Stimulated activated CD8-positive, alpha-beta memory T cell treated with anti-CD3 and anti-CD28 coated beads, Interleukin-7, amount 100 ng/mL, for 48 hours (primary cell): ENCODE measurements around the gene ACP2.
A peak's percentile ranks its signal among the peaks of the same experiment; 100 is the strongest.

Experiments used
- DNase-seq, 2 donors: peaks; one replicate each; pipeline ENCODE4 v3.0.0-alpha.2; 2020; ENCODE audit warnings: low read depth in 1 of 2; ENCODE audit errors: extremely low read depth in 1 of 2

The ACP2 gene, protein sequence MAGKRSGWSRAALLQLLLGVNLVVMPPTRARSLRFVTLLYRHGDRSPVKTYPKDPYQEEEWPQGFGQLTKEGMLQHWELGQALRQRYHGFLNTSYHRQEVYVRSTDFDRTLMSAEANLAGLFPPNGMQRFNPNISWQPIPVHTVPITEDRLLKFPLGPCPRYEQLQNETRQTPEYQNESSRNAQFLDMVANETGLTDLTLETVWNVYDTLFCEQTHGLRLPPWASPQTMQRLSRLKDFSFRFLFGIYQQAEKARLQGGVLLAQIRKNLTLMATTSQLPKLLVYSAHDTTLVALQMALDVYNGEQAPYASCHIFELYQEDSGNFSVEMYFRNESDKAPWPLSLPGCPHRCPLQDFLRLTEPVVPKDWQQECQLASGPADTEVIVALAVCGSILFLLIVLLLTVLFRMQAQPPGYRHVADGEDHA

DNA sequence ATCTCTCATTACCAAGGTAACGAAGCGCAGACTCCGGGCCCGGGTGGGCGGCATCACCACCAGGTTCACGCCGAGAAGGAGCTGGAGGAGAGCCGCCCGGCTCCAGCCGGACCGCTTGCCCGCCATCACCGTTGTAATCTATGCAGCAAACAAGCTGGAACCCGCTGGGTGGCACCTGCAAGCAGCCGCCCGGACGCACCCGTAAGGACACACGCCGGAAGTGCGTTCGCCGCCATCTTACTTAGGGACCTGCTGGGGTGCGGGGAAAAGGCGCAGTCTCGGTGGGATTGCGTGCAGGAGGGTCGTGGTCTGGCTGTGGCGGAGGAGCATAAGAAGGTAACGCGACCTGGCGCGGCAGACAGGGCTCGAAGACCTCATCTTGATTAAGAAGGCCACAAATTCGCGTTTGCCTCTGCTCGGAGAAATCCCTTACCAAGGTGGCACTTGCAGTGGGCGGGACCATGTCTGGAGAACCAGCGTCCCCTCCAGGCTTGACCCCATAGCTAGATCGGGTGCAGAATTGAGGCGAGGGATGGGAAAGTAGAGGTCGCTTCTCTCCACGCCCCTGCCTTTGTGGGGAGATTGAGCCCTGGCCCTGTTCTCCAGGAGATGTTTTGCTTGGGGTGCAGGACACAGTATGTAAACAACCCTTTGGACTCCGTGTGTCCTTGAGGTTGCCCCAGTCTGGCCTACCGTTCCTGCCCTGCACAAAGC lies at the start of gene ACP2:
ACP2 (minus strand) TSS at position 151 of the 714 bp plus-strand sequence; CDS start at position 126, 25 bp downstream.
- peak; percentile 75 to 80 for DNase-seq

- no peak for DNase-seq
These were observed 47.4 kb upstream of the ACP2 start for GRCh38 chr11:47296045-47296444.

DNA sequence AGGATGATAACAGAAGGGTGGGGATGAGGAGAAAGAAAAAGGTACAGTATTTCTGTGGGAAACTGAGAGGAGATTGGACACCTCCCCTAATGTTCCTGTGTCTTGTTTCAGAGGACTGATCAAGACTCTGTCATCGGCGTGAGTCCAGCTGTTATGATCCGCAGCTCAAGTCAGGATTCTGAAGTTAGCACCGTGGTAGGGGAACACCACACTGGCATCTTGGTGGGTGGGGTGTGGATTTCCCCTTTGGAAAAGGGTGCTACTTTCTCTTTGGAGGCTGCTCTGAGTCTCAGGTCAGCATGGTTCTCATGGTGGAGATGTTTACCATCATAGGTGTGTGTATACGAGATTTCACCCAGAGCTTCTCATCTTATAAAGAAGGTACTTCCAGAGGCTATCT lies 46.8 kb upstream of the ACP2 start:
- no peak for DNase-seq

GRCh38 chr11:47289856-47290255 lies 41.2 kb upstream of the ACP2 start:
- no peak for DNase-seq

DNA sequence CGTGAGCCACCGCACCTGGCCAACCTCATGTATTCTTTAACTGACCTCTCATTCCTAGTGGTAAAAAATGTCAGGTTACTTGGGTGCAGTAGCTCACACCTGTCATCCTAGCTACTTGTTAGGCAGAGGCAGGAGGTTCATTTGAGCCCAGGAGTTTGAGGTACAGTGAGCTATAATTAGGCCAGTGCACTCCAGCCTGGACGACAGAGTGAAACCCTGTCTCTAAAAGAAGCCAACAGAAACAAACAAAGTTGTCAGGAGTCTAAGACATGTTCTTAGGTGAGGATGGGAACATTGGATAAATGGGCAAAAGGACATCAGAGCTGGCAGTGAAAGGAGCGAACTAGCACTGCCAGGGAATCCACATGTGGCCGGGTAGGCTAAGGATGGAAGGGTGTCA lies 39.5 kb upstream of the ACP2 start:
- no peak for DNase-seq

DNA sequence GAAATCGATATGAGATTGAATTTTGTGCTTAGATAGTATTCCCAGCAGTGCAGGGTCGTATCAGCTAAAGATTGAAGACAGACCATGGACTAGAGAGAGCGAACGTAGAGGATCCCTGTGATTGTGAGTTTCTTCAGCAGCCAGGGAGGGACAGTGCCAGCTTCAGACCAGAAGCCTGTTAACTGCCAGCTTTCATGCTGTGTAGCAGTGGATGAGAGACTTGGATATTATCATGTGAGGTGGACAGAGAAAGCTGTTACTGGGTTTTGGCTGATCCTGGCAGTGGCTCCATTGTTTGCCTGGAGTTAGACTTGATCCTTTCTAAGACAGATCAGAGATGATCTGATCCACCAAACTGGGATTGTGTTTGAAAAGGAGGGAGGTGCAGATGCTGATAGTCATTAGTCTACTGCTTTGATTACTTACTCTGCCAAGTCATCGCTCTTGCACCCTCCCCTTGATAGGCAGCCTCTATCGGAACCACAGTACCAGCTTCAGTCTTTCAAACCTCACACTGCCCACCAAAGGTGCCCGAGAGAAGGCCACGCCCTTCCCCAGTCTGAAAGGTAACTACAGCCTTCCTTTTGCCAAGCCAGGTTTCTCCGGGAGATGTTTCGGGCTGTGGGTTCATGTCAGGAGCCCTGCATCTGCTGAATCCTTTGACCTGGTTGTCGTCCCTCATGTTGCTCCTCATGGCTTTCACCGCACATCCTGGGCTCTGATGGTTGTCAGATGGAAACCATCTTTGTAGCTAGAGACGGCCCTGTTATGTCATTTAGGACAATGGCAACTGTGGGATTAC lies 37.6 kb upstream of the ACP2 start:
- DNase-seq: no peak

DNA sequence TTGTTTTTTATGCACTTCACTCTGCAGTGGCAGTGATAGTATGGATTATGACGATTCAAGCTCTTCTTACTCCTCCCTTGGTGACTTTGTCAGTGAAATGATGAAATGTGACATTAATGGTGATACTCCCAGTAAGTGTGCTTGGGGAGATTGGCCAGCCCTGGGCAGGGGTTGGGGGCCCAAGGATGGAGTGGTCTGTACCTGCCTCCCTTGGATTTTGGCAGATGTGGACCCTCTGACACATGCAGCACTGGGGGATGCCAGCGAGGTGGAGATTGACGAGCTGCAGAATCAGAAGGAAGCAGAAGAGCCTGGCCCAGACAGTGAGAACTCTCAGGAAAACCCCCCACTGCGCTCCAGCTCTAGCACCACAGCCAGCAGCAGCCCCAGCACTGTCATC lies 35.5 kb upstream of the ACP2 start:
- DNase-seq: no peak

DNA sequence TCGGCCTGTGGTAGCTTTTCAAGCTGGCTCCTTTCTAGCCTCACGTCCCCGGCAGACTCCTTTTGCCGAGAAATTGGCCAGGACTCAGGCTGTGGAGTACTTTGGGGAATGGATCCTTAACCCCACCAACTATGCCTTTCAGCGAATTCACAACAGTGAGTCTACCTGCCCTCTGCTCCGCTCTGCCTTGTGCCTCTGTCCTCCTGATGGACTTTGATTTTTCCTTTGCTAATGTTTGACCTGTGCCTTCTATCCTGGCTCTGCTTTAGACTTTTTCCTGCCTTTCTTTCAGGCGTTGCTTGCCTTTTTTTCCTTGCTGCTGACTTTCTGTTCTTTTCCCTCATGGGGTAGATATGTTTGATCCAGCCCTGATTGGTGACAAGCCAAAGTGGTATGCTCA lies 33.8 kb upstream of the ACP2 start:
- DNase-seq: no peak

DNA sequence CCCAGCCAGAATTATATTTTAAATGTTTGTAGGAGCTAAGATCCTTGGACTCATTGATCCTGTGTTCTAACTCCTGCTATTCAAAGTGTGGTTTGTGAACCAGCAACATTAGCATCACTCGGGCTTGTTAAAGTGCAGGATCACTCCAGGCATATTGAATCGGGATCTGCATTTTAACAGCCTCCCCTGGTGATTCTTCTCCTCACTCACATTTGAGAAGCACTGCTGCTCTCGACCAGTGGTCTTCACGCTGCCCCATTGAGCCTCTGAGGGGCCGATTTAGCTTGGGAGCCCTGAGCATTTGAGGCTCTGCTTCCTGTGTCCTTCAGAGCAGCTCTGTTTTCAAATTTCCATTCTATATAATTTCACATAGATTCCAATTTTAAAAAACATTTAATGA lies 32.2 kb upstream of the ACP2 start:
- no peak for DNase-seq

GRCh38 chr11:47280099-47280498 lies 31.5 kb upstream of the ACP2 start:
- no peak for DNase-seq

GRCh38 chr11:47278769-47279168 lies 30.2 kb upstream of the ACP2 start:
- no peak for DNase-seq

DNA sequence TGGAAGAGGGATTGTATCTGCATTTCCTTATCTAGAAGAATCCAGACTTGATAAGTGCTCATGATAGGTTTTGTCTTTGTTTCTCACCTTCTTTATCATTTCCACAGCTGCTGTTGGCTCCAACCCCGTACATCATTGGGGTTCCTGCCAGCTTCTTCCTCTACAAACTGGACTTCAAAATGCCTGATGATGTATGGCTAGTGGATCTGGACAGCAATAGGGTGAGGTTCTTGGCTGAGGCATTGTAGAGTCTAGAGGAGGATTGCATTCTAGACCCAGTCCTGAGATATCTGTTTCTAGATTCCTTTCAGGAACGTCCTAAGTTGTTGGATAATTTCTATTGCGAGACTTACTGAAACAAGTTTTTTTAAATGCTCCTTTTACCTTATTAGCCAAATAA lies 29.4 kb upstream of the ACP2 start:
- no peak for DNase-seq

GRCh38 chr11:47276923-47277322 lies 28.3 kb upstream of the ACP2 start:
- DNase-seq: no peak

DNA sequence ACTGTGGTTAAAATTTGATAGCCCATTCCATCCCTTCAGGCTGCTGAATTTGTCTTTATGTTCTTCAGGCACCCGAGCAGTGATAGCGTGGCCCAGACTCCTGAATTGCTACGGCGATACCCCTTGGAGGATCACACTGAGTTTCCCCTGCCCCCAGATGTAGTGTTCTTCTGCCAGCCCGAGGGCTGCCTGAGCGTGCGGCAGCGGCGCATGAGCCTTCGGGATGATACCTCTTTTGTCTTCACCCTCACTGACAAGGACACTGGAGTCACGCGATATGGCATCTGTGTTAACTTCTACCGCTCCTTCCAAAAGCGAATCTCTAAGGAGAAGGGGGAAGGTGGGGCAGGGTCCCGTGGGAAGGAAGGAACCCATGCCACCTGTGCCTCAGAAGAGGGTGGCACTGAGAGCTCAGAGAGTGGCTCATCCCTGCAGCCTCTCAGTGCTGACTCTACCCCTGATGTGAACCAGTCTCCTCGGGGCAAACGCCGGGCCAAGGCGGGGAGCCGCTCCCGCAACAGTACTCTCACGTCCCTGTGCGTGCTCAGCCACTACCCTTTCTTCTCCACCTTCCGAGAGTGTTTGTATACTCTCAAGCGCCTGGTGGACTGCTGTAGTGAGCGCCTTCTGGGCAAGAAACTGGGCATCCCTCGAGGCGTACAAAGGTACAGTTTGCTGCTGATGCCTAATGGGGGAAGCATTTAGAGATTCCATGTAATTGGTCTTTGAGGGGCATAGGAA lies 26.1 kb upstream of the ACP2 start:
- no peak for DNase-seq

GRCh38 chr11:47272706-47273105 lies 24.1 kb upstream of the ACP2 start:
- DNase-seq: no peak

GRCh38 chr11:47271961-47272661 lies 23.5 kb upstream of the ACP2 start:
- DNase-seq: no peak

DNA sequence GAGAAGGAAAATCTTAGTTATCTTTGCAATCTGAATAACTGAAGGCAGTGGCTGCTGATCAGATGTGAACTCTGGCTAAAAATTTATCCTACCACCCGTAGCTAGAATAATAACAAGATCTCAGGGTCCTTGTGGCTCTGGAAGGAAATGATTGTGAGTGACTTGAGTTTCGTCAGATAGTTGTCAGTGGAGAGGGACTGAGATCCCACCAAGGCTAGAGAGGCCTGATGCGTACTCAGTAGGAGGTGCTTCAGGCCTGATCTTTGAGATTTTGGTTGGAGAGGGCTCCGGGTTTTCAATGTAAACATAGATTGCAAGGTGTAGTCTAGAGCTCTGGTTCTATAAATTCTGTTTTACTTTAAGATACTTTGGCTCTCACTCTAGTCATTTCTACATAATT lies 22.7 kb upstream of the ACP2 start:
- DNase-seq: no peak

DNA sequence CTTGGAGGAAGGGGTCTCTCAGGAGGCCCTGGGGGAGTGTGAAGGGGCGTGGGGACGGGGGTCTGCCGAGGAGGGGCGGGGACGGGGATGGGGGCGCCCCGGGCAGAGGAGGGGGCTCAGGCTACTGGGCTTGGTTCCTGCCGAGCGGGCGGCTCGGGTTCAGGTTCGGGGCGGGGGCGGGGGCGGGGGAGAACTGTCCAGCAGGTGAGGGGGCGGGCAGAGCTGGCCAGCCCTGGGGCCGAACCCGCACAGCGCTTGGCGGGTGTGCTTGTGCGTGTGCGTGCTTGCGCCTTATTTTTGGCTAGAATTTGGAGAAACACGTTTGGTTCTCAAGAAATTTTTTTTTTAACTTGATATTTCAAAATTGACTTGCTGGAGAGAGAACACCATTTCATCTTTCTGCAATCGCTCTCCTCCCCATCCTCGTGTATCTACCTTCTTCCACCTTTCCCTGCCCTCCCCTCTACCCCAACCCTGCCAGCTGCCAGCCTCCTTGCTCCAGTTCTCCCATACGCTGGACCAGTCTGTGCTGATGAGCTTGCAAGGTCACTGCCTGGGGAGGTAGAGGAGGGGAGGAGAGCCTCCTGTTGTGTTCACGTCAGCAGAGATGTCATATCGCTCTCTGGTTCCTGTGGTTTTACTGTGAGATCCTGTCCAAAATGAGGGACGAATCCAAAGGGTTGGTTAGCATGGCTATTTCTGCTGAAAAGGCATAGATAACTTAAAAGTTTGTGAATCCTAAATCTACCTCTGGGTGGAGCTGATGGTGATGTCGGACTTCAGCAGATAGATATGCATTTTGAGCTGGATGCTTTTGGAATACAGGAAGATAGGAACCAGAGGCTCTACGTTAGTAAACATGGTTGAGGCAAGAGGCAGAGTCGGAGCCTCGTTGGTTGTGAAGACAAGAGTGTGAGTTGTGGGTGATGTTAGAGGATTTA lies 22.0 kb upstream of the ACP2 start:
- no peak for DNase-seq

DNA sequence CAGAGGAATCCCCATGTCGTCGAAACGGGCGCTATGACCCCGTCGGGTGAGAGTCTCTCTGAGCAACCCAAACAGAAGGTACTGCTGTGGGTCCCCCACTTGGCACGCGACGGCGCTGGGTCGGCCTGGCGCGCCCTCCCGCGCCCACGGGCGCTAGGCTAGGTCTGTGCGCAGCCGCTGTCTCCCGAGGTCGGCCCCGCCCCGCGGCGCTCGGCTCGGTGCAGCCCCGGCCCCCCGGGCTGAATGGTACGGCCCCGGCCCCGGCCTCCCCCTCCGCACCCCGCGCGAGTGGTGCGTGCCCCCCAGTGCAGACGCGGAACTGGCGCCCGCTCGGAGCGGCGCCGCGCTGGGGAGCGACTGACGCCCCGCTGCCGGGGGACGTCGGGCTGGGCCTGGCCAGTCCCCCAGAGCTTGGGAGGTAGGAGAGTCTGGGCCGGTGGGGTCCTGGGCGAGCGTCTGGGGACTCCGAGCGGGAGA lies 21.3 kb upstream of the ACP2 start, which contains the start of gene MADD:
MADD (plus strand) TSS at position 305 of the 477 bp plus-strand sequence.
- DNase-seq: peak; percentile 75 to 84
